Activated CD8-positive, alpha-beta T cell treated with anti-CD3 and anti-CD28 coated beads, Interleukin-2, amount 10 ng/mL, durations not matched to agents 7 days and 5 days (primary cell): Measurements from ENCODE around the gene STAB2. TPM values are rescaled to one million over a fixed set of nuclear protein-coding genes. Genes with fewer than 3 reads are reported as not detected.

Source experiments
- ATAC-seq: fragments of 150-1000 bp; cut with Tn5 transposase; one replicate; pipeline ENCODE4 v1.10.0; 2021; ENCODE audit warnings: moderate library complexity
- CTCF ChIA-PET: fragments of 350-600 bp; sonication (Branson Sonifier 250); formaldehyde crosslinking; loops from one replicate; lab custom pipeline; 2021; ENCODE audit warnings: antibody characterized with exemption; lab: Charles Lee
- POLR2A ChIA-PET: fragments of 350-600 bp; sonication (Branson Sonifier 250); formaldehyde crosslinking; loops from one replicate; lab custom pipeline; 2021; ENCODE audit warnings: antibody characterized with exemption; lab: Charles Lee
- DNase-seq: peaks from one replicate; pipeline ENCODE4 v3.0.0-alpha.2; 2020
- H3K27ac Mint-ChIP-seq: one replicate; pipeline ENCODE4 v1.8.0; 2021; ENCODE audit warnings: mild to moderate bottlenecking, mixed read lengths
- H3K27me3 Mint-ChIP-seq: one replicate; pipeline ENCODE4 v1.8.0; 2021; ENCODE audit warnings: low read depth, mixed read lengths
- H3K36me3 Mint-ChIP-seq: one replicate; pipeline ENCODE4 v1.8.0; 2021; ENCODE audit warnings: low read depth, mixed read lengths
- H3K4me1 Mint-ChIP-seq: one replicate; pipeline ENCODE4 v1.8.0; 2021; ENCODE audit warnings: low read depth, mixed read lengths
- H3K4me3 Mint-ChIP-seq: one replicate; pipeline ENCODE4 v1.8.0; 2021; ENCODE audit warnings: mild to moderate bottlenecking, mixed read lengths
- H3K9me3 Mint-ChIP-seq: one replicate; pipeline ENCODE4 v1.8.0; 2022; ENCODE audit warnings: mixed read lengths; ENCODE audit not compliant: insufficient read depth
- total RNA-seq, 2 experiments: library from RNA; stranded (reverse); gene quantifications; one replicate each; pipeline ENCODE4 v1.2.3, GENCODE V29; 2021

Gene STAB2
- not detected for total RNA-seq

GRCh38 chr12:103586791-103587370, at the start of gene STAB2:
Gene STAB2, plus strand, starts transcription at chr12:103587273. Its CDS starts 204 bp downstream, at chr12:103587477.
- no peaks in the 10 kb centered on the region for H3K9me3 Mint-ChIP-seq
- DNase-seq (no peak), ATAC-seq (no peak)
- no peak within 1 kb of the TSS for H3K27ac Mint-ChIP-seq
- H3K4me3 Mint-ChIP-seq = no peak within 1 kb of the TSS
- POLR2A ChIA-PET = no interaction called here
- H3K4me1 Mint-ChIP-seq = no peaks in the 10 kb centered on the region
- peaks cover 4% of the 10 kb centered on the region for H3K27me3 Mint-ChIP-seq
- CTCF ChIA-PET = interaction anchor here (1.2 to 2.0 kb wide), 2 partner anchors 12 to 38 kb away, joined by 3 to 8 read pairs; no protein-coding TSS in a partner anchor
- no peaks in the 10 kb centered on the region for H3K36me3 Mint-ChIP-seq

GRCh38 chr12:103538397-103538796, 48.7 kb upstream of the STAB2 start:
- H3K4me3 Mint-ChIP-seq = no peak overlapping the region
- no peaks in the 10 kb centered on the region for H3K9me3 Mint-ChIP-seq
- ATAC-seq = no peak
- no peak for DNase-seq
- no peak overlapping the region for H3K27ac Mint-ChIP-seq
- CTCF ChIA-PET = no interaction called here
- no peaks in the 10 kb centered on the region for H3K36me3 Mint-ChIP-seq
- peaks cover 2% of the 10 kb centered on the region for H3K4me1 Mint-ChIP-seq
- POLR2A ChIA-PET = no interaction called here
- no peaks in the 10 kb centered on the region for H3K27me3 Mint-ChIP-seq

GRCh38 chr12:103540319-103540718, 46.8 kb upstream of the STAB2 start:
- Mint-ChIP-seq H3K27me3 (no peaks in the 10 kb centered on the region), H3K9me3 (no peaks in the 10 kb centered on the region), H3K27ac (no peak overlapping the region), H3K4me3 (no peak overlapping the region), H3K36me3 (no peaks in the 10 kb centered on the region), H3K4me1 (peaks cover 2% of the 10 kb centered on the region)
- ChIA-PET POLR2A (no interaction called here), CTCF (interaction anchor here (1.0 kb wide), 1 partner anchor 657 kb away, joined by 3 read pairs; no protein-coding TSS in a partner anchor)
- DNase-seq (no peak), ATAC-seq (no peak)

- POLR2A ChIA-PET = no interaction called here
- H3K4me3 Mint-ChIP-seq = no peak overlapping the region
- peaks cover 2% of the 10 kb centered on the region for H3K4me1 Mint-ChIP-seq
- ATAC-seq = no peak
- no peak overlapping the region for H3K27ac Mint-ChIP-seq
- H3K27me3 Mint-ChIP-seq = peaks cover 3% of the 10 kb centered on the region
- CTCF ChIA-PET = interaction anchor here (0.8 kb wide), 1 partner anchor 593 kb away, joined by 3 read pairs; no protein-coding TSS in a partner anchor
- H3K9me3 Mint-ChIP-seq = no peaks in the 10 kb centered on the region
- DNase-seq = no peak
- H3K36me3 Mint-ChIP-seq = no peaks in the 10 kb centered on the region
Observed at GRCh38 chr12:103542078-103542477, 45.0 kb upstream of the STAB2 start.

- POLR2A ChIA-PET = no interaction called here
- DNase-seq (no peak), ATAC-seq (no peak)
- peaks cover 11% of the 10 kb centered on the region for H3K27me3 Mint-ChIP-seq
- H3K36me3 Mint-ChIP-seq = no peaks in the 10 kb centered on the region
- no peak overlapping the region for H3K27ac Mint-ChIP-seq
- H3K9me3 Mint-ChIP-seq = no peaks in the 10 kb centered on the region
- H3K4me1 Mint-ChIP-seq = no peaks in the 10 kb centered on the region
- CTCF ChIA-PET = interaction anchor here (1.2 to 5.6 kb wide), 8 partner anchors 13 to 663 kb away, joined by 3 to 79 read pairs (median 12); partner anchors contain the start of gene C12orf42
- H3K4me3 Mint-ChIP-seq = no peak overlapping the region
Observed at GRCh38 chr12:103546959-103547358, 40.1 kb upstream of the STAB2 start.

- no peaks in the 10 kb centered on the region for H3K9me3 Mint-ChIP-seq
- ATAC-seq (no peak), DNase-seq (no peak)
- CTCF ChIA-PET = interaction anchor here (0.9 to 5.6 kb wide), 13 partner anchors 10 to 731 kb away, joined by 3 to 79 read pairs (median 6); partner anchors contain the start of gene C12orf42
- POLR2A ChIA-PET = no interaction called here
- peaks cover 13% of the 10 kb centered on the region for H3K27me3 Mint-ChIP-seq
- H3K4me1 Mint-ChIP-seq = no peaks in the 10 kb centered on the region
- H3K4me3 Mint-ChIP-seq = no peak overlapping the region
- no peaks in the 10 kb centered on the region for H3K36me3 Mint-ChIP-seq
- H3K27ac Mint-ChIP-seq = no peak overlapping the region
Observed at GRCh38 chr12:103547376-103547775, 39.7 kb upstream of the STAB2 start.

GRCh38 chr12:103547929-103548328, 39.1 kb upstream of the STAB2 start:
- no peaks in the 10 kb centered on the region for H3K9me3 Mint-ChIP-seq
- CTCF ChIA-PET = interaction anchor here (0.7 to 5.6 kb wide), 21 partner anchors 10 to 731 kb away, joined by 3 to 79 read pairs (median 4); partner anchors contain the start of gene C12orf42
- H3K27ac Mint-ChIP-seq = no peak overlapping the region
- peaks cover 17% of the 10 kb centered on the region for H3K27me3 Mint-ChIP-seq
- H3K36me3 Mint-ChIP-seq = no peaks in the 10 kb centered on the region
- H3K4me1 Mint-ChIP-seq = no peaks in the 10 kb centered on the region
- H3K4me3 Mint-ChIP-seq = no peak overlapping the region
- ATAC-seq (no peak), DNase-seq (no peak)
- POLR2A ChIA-PET = no interaction called here

GRCh38 chr12:103548622-103549601, 38.2 kb upstream of the STAB2 start:
- CTCF ChIA-PET = interaction anchor here (0.6 to 5.6 kb wide), 26 partner anchors 9 to 732 kb away, joined by 3 to 79 read pairs (median 4); partner anchors contain the start of genes C12orf42 and STAB2
- H3K27me3 Mint-ChIP-seq = peaks cover 19% of the 10 kb centered on the region
- peak; percentile 73 for ATAC-seq
- H3K4me3 Mint-ChIP-seq = no peak overlapping the region
- no peaks in the 10 kb centered on the region for H3K36me3 Mint-ChIP-seq
- H3K27ac Mint-ChIP-seq = no peak overlapping the region
- DNase-seq = peak; percentile 79
- POLR2A ChIA-PET = no interaction called here
- no peaks in the 10 kb centered on the region for H3K4me1 Mint-ChIP-seq
- no peaks in the 10 kb centered on the region for H3K9me3 Mint-ChIP-seq

GRCh38 chr12:103556890-103557627, 30.0 kb upstream of the STAB2 start:
- ChIA-PET POLR2A (no interaction called here), CTCF (interaction anchor here (1.1 to 1.5 kb wide), 2 partner anchors 9 to 18 kb away, joined by 4 to 5 read pairs; no protein-coding TSS in a partner anchor)
- Mint-ChIP-seq H3K27me3 (peaks cover 16% of the 10 kb centered on the region), H3K27ac (no peak overlapping the region), H3K4me3 (no peak overlapping the region), H3K36me3 (no peaks in the 10 kb centered on the region), H3K4me1 (no peaks in the 10 kb centered on the region), H3K9me3 (no peaks in the 10 kb centered on the region)
- ATAC-seq = no peak
- DNase-seq = no peak

GRCh38 chr12:103557628-103558010, 29.5 kb upstream of the STAB2 start:
- Mint-ChIP-seq H3K9me3 (no peaks in the 10 kb centered on the region), H3K4me3 (no peak overlapping the region), H3K27ac (no peak overlapping the region), H3K4me1 (no peaks in the 10 kb centered on the region), H3K27me3 (peaks cover 14% of the 10 kb centered on the region), H3K36me3 (no peaks in the 10 kb centered on the region)
- ATAC-seq = no peak
- DNase-seq = no peak
- POLR2A ChIA-PET = no interaction called here
- CTCF ChIA-PET = interaction anchor here (1.1 to 1.5 kb wide), 2 partner anchors 9 to 18 kb away, joined by 4 to 5 read pairs; no protein-coding TSS in a partner anchor

GRCh38 chr12:103558879-103559278, 28.2 kb upstream of the STAB2 start:
- H3K4me1 Mint-ChIP-seq = no peaks in the 10 kb centered on the region
- ChIA-PET POLR2A (no interaction called here), CTCF (interaction anchor here (0.9 kb wide), 1 partner anchor 11 kb away, joined by 3 read pairs; no protein-coding TSS in a partner anchor)
- H3K9me3 Mint-ChIP-seq = no peaks in the 10 kb centered on the region
- no peak overlapping the region for H3K27ac Mint-ChIP-seq
- no peak for ATAC-seq
- no peak for DNase-seq
- peaks cover 9% of the 10 kb centered on the region for H3K27me3 Mint-ChIP-seq
- no peak overlapping the region for H3K4me3 Mint-ChIP-seq
- H3K36me3 Mint-ChIP-seq = no peaks in the 10 kb centered on the region
